ENCODE data around the gene PDE1A. TPM values are rescaled to one million over a fixed set of nuclear protein-coding genes. Genes with fewer than 3 reads are reported as not detected.

The PDE1A gene
- total RNA-seq, 2 experiments from 2014 or later = not detected

DNA sequence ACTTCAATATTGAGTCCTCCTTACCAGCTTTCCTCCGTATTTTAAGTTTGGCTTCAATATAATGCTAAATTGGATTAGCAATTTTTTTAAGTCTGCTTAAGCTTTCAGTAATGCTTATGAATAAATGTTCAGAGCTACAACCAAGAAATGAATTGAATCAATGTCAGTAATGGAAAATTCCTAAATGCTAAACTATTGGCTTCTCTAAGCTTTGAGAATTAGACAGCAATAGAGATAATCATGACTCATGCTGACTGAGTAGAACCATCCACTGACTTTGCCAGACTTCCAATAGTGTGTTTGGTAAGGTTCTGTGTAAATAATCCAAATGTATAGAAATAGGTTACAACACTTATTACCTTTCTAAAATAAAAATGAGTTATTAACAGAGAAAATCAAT lies 8.9 kb upstream of the PDE1A start:
- no peak for DNase-seq
- Mint-ChIP-seq H3K36me3 (ENCODE audit: low read depth) (no peaks in the 10 kb centered on the region), H3K9me3 (ENCODE audit: low read depth) (no peaks in the 10 kb centered on the region), H3K4me1 (no peaks in the 10 kb centered on the region), H3K27me3 (peaks cover 2% of the 10 kb centered on the region), H3K4me3 (no peak overlapping the region), H3K27ac (no peak overlapping the region)
- CTCF ChIA-PET = no interaction called here
- no peak for ATAC-seq
- intact Hi-C loops (cut with DNase I, micrococcal nuclease) = no loop called here
- POLR2A ChIA-PET = no interaction called here

DNA sequence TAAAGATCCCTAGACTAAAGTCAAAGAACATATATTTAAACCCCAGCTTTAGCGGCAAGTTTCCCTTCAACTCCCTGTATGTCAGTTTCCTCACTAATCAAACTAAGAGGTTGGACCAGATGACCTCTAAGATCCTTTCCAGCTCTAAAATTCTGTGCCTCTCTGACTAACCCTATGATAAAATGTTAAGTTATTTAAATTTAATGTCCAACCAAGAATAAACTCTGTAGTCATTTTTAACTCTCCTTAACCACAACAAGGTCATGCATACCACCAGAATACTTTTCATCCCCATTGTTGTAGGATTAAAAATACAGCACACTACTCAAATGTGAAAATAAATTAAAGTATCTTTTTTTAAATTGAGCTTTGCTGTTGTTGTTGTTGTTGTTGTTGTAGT lies 5.2 kb upstream of the PDE1A start:
- Mint-ChIP-seq H3K4me1 (no peaks in the 10 kb centered on the region), H3K36me3 (ENCODE audit: low read depth) (no peaks in the 10 kb centered on the region), H3K27me3 (peaks cover 2% of the 10 kb centered on the region), H3K27ac (no peak overlapping the region), H3K9me3 (ENCODE audit: low read depth) (no peaks in the 10 kb centered on the region), H3K4me3 (no peak overlapping the region)
- CTCF ChIA-PET = no interaction called here
- ATAC-seq (no peak), DNase-seq (no peak)
- intact Hi-C loops (cut with DNase I, micrococcal nuclease) = no loop called here
- POLR2A ChIA-PET = no interaction called here

DNA sequence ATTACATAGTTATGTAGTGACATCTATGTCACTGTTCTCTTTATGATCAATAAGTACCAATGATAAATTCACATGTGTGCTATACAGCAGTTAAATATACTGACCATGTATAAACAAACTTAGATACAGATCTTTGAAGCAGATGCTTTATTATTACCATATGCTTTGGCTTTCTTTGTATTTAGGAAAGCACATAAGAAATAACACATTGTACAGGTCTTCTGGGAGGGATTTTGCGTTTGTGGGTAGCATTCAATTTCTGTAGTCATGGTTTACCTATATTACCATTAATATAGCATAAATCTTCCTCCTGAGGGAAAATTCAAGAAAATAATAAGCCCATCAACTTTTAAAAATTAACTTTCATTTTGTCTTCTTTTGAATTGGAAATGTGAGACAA lies 1.6 kb upstream of the PDE1A start:
- H3K27ac Mint-ChIP-seq = no peak overlapping the region
- intact Hi-C loops (cut with DNase I, micrococcal nuclease) = no loop called here
- no peaks in the 10 kb centered on the region for H3K4me1 Mint-ChIP-seq
- POLR2A ChIA-PET = no interaction called here
- no peaks in the 10 kb centered on the region for H3K36me3 Mint-ChIP-seq (ENCODE audit: low read depth)
- ATAC-seq (no peak), DNase-seq (no peak)
- H3K4me3 Mint-ChIP-seq = no peak overlapping the region
- CTCF ChIA-PET = no interaction called here
- no peaks in the 10 kb centered on the region for H3K27me3 Mint-ChIP-seq
- no peaks in the 10 kb centered on the region for H3K9me3 Mint-ChIP-seq (ENCODE audit: low read depth)

DNA sequence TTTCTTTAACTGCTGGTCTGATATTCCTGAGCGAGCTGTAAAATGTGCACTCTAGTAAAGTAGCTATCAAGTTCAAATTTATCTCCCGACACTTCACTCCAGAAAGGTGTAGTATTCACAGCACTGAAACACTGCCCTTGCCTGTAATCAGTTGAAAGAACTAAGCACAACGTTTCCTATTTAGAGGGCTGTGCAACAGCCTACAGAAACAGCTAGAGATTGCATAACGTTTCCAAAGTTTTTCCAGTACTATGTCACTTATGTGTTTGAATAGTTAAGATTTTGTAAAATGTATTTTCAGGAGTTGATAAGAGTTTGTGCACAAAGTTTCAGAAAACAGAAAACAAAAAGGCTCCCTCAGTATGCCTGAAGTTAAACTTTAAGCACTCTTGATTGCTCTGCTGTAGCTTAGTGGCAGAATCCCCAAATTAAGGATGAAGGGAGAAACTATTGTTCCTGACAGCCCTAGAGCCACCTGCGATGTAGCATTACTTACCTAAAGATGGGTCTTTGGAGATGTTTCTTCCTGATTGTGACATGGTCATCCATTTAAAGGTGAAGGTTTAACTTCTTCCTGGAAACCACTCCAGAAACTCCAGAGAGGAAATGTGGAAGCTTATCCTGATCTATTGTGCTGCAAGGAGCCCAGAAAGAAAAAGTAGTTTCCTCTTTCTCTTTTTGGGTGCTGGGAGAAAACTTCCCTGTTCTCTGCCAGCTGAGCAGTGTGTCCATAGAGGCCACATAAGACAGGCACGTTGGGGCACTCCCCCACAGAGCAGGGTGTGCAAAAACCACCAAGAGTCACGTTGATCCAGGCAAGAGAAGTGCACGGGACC lies 536 bp downstream of the PDE1A start:
- Mint-ChIP-seq H3K9me3 (ENCODE audit: low read depth) (no peaks in the 10 kb centered on the region), H3K4me3 (no peak overlapping the region), H3K36me3 (ENCODE audit: low read depth) (no peaks in the 10 kb centered on the region), H3K27me3 (no peaks in the 10 kb centered on the region), H3K27ac (no peak overlapping the region), H3K4me1 (no peaks in the 10 kb centered on the region)
- no peak for ATAC-seq
- ChIA-PET CTCF (no interaction called here), POLR2A (no interaction called here)
- no peak for DNase-seq
- intact Hi-C loops (cut with DNase I, micrococcal nuclease) = no loop called here

DNA sequence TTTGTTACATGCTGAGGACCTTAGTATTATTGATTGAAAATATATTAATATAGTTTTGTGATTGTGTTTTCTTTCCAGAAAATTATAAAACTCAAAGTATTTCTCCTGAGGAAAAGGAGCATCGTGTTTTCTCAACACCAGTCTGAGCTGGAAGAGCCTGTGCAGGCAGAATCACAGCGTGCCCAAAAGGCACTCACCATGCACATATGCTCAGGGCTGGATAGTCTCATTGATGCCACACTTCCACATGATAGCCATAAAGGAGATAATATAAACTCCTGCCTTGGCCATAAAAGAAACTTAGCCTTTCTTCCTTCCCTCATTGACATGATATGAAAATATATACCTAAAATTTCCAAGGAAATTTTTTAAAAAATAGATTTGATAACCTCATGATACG lies 4.0 kb downstream of the PDE1A start:
- intact Hi-C loops (cut with DNase I, micrococcal nuclease) = no loop called here
- ChIA-PET POLR2A (no interaction called here), CTCF (no interaction called here)
- H3K9me3 Mint-ChIP-seq (ENCODE audit: low read depth) = no peaks in the 10 kb centered on the region
- DNase-seq (no peak), ATAC-seq (no peak)
- H3K4me1 Mint-ChIP-seq = no peaks in the 10 kb centered on the region
- no peaks in the 10 kb centered on the region for H3K36me3 Mint-ChIP-seq (ENCODE audit: low read depth)
- H3K4me3 Mint-ChIP-seq = no peak overlapping the region
- no peak overlapping the region for H3K27ac Mint-ChIP-seq
- no peaks in the 10 kb centered on the region for H3K27me3 Mint-ChIP-seq

DNA sequence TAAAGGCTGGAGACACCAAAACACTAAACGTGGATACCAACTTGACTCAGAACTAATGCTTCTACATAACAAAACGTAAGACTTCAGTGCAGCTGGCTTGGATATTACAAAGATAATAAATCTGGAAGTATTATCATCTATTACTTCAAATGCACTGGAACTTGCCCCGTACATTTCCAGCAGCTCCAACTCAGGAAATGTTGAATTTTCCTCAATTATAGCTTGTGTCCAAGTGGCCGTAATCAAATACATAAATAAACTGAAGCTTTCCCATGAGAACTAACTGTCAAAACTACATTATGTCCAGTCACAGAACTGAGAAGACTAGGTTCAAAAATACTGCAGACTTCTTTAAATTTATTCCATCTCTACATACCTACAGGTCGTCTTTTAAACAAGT lies 6.2 kb downstream of the PDE1A start:
- ATAC-seq (no peak), DNase-seq (no peak)
- Mint-ChIP-seq H3K9me3 (ENCODE audit: low read depth) (no peaks in the 10 kb centered on the region), H3K27ac (no peak overlapping the region), H3K4me1 (no peaks in the 10 kb centered on the region), H3K36me3 (ENCODE audit: low read depth) (no peaks in the 10 kb centered on the region), H3K4me3 (no peak overlapping the region), H3K27me3 (no peaks in the 10 kb centered on the region)
- intact Hi-C loops (cut with DNase I, micrococcal nuclease) = no loop called here
- ChIA-PET CTCF (interaction anchor here (1.3 kb wide), 1 partner anchor 24 kb away, joined by 3 read pairs; no protein-coding TSS in a partner anchor), POLR2A (no interaction called here)

DNA sequence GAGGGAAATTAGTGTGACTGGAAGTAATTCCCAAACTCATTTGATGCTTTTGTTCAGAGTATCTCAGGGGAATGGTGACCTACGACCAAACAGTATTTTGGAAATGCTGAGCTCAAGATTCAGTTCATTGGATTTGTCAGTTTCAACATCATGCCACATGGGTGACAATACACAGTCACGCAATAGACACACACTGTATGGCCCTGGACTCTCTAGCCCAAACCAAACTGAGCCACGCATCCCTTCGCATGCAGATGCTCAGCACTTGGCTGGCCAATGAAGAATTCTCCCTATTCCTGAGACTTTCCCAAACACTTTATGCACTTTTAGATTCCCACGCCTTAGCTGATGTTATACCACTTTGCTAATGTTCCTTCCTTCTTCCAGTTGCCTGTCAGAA lies 10.0 kb downstream of the PDE1A start:
- ChIA-PET CTCF (no interaction called here), POLR2A (no interaction called here)
- H3K27me3 Mint-ChIP-seq = no peaks in the 10 kb centered on the region
- DNase-seq (no peak), ATAC-seq (no peak)
- no peak overlapping the region for H3K4me3 Mint-ChIP-seq
- no peaks in the 10 kb centered on the region for H3K4me1 Mint-ChIP-seq
- H3K27ac Mint-ChIP-seq = no peak overlapping the region
- intact Hi-C loops (cut with DNase I, micrococcal nuclease) = no loop called here
- no peaks in the 10 kb centered on the region for H3K9me3 Mint-ChIP-seq (ENCODE audit: low read depth)
- H3K36me3 Mint-ChIP-seq (ENCODE audit: low read depth) = no peaks in the 10 kb centered on the region

DNA sequence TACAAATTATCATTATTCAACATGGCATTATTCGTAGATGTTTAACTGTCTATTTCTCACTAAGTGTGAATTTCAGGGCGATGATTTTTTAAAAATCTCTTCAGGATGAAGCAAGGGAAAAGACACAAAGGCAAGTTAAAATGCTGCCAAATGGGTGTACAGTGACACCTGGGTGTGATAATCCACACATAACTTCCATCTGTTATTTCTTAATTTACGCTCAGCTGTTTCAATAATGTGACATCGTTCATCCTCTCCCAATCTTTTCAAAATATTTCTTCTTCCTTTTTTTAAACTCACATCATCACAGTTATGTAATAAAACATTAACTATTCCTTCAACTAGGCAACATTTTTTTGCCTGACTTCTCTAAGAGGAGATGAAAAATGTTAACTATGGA lies 10.6 kb downstream of the PDE1A start:
- ATAC-seq (no peak), DNase-seq (no peak)
- H3K27ac Mint-ChIP-seq = no peak overlapping the region
- H3K4me1 Mint-ChIP-seq = no peaks in the 10 kb centered on the region
- H3K27me3 Mint-ChIP-seq = no peaks in the 10 kb centered on the region
- no peaks in the 10 kb centered on the region for H3K9me3 Mint-ChIP-seq (ENCODE audit: low read depth)
- ChIA-PET CTCF (no interaction called here), POLR2A (no interaction called here)
- H3K36me3 Mint-ChIP-seq (ENCODE audit: low read depth) = no peaks in the 10 kb centered on the region
- intact Hi-C loops (cut with DNase I, micrococcal nuclease) = no loop called here
- H3K4me3 Mint-ChIP-seq = no peak overlapping the region

DNA sequence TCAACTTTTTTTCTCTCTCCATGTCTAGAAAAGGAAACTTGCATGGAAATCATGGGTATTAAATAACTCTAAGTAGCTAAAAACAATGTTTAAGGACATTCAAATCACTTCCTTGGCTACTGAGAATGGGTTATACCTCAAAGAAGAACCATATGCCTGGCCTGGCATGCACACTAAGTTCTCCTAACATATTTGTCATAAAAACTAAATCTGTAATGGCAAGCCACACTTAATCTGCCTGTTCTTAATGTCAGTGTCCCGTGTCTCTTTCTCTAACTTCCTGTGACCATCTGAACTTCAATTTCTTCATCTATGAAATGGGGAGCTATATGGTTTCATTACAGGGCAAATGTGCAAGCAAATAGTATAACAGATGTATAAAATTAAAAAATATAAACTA lies 11.1 kb downstream of the PDE1A start:
- Mint-ChIP-seq H3K27me3 (no peaks in the 10 kb centered on the region), H3K27ac (no peak overlapping the region), H3K9me3 (ENCODE audit: low read depth) (no peaks in the 10 kb centered on the region), H3K36me3 (ENCODE audit: low read depth) (no peaks in the 10 kb centered on the region), H3K4me1 (no peaks in the 10 kb centered on the region), H3K4me3 (no peak overlapping the region)
- CTCF ChIA-PET = no interaction called here
- ATAC-seq (no peak), DNase-seq (no peak)
- POLR2A ChIA-PET = no interaction called here
- intact Hi-C loops (cut with DNase I, micrococcal nuclease) = no loop called here

DNA sequence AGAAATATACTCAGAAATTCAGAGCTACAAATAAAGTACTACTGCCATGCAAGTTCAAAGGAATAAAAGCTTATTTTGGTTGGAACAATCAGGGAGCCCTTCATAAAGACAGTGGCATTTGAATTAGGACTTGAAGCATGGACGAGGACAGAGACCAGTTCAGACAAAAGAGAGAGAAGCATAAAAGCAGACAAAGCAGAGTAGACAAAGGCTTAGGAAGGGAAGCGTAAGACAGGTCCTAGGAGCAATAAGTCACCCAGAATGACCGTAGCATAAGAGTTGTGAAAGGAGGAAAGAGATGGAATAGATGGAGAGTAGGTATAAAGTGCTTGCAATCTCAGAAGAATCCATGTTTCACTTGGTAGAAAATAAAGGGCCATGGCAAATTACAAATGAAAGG lies 14.0 kb downstream of the PDE1A start:
- Mint-ChIP-seq H3K27me3 (no peaks in the 10 kb centered on the region), H3K4me3 (no peak overlapping the region), H3K9me3 (ENCODE audit: low read depth) (no peaks in the 10 kb centered on the region), H3K27ac (no peak overlapping the region), H3K36me3 (ENCODE audit: low read depth) (no peaks in the 10 kb centered on the region), H3K4me1 (no peaks in the 10 kb centered on the region)
- no peak for DNase-seq
- POLR2A ChIA-PET = no interaction called here
- ATAC-seq = no peak
- CTCF ChIA-PET = no interaction called here
- intact Hi-C loops (cut with DNase I, micrococcal nuclease) = no loop called here

DNA sequence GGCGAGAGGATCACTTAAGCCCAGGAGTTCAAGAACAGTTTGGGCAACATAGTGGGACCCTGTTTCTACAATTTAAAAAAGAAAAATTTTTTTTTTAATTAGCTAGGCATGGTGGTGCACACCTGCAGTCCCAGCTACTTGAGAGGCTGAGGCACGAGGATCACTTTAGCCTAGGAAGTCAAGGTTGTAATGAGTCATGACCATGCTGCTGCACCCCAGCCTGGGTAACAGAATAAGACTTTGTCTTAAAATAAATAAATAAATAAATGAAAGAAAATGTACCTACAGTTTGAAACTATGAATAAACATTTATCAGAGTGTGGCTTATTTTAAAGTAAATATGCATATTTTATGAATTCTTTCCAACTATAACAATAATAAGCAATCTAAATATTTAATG lies 16.7 kb downstream of the PDE1A start:
- ATAC-seq = no peak
- H3K27me3 Mint-ChIP-seq = no peaks in the 10 kb centered on the region
- H3K4me1 Mint-ChIP-seq = no peaks in the 10 kb centered on the region
- H3K36me3 Mint-ChIP-seq (ENCODE audit: low read depth) = no peaks in the 10 kb centered on the region
- intact Hi-C loops (cut with DNase I, micrococcal nuclease) = no loop called here
- ChIA-PET POLR2A (no interaction called here), CTCF (no interaction called here)
- DNase-seq = no peak
- no peak overlapping the region for H3K4me3 Mint-ChIP-seq
- H3K27ac Mint-ChIP-seq = no peak overlapping the region
- H3K9me3 Mint-ChIP-seq (ENCODE audit: low read depth) = no peaks in the 10 kb centered on the region

DNA sequence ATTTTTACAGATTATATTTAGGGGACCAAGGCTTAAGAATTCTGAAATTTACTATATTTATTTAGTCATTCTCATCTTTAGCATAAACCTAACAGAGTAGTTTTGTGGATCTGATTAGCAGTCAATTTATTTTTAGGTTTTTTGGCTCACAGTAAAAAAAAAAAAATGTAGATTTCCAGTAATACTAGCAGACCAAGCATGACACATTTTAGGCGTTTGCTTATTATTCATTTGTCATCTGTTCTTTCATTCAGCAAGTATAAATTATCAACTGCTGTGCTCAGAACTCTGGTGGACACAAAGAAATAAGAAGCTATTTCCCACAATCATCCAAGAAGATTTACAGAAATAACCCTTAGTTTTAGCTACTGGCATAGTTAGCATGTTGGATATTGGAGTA lies 20.6 kb downstream of the PDE1A start:
- no peak overlapping the region for H3K4me3 Mint-ChIP-seq
- no peaks in the 10 kb centered on the region for H3K27me3 Mint-ChIP-seq
- H3K36me3 Mint-ChIP-seq (ENCODE audit: low read depth) = no peaks in the 10 kb centered on the region
- no peak for ATAC-seq
- ChIA-PET POLR2A (no interaction called here), CTCF (no interaction called here)
- DNase-seq = no peak
- no peaks in the 10 kb centered on the region for H3K4me1 Mint-ChIP-seq
- H3K9me3 Mint-ChIP-seq (ENCODE audit: low read depth) = no peaks in the 10 kb centered on the region
- intact Hi-C loops (cut with DNase I, micrococcal nuclease) = no loop called here
- no peak overlapping the region for H3K27ac Mint-ChIP-seq
